ENCODE measurements around the gene EEIG1.

EEIG1 gene

DNA sequence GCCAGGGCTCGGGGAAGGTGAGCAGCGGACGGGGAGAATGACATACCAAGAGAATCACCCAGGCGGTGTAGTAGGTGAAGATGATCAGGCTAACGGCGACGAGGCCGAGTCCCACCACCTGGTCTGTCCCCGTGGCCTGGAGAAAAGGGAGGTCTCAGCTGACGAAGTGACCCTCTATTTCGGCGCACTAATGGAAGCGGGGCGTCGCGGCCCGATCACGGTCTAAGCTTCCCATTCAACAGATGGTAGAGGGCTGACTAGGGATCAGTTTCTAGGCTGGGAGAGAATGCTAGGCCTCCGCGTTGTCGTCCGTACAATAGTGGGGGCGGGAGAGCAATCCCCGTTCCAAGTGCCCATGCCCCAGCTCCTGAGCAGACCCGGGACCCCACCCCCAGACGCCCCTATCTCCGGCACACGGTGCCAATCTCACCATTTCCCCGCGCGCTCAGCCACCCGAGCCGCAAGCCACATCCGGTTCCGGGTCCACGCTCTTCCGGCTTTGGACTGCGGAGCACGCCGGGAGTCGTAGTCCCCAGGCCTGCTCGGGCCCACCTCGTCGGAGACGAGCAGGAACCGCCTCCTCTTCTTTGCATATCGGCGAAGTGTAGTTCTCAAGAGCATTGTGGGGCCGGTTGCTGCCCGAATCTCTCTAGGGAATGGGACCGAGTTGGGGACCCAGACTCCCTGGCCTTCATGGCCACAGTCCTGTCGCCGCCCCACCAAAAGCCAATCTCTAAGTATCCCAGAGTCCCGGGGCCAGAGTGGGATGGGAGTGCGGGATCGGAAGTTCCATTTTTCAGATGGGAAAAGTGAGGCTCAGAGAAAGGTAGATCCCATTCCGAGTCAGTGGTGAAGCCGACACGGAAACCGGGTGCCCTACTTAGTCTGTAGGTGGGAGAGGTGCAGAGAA is 43.1 kb downstream of the EEIG1 start, which contains the start of gene DPM2:
DPM2 (minus strand) TSS at position 467 of the 910 bp plus-strand sequence; CDS start at position 433, 34 bp downstream.
- DNase-seq = peak; percentile 91

DNA sequence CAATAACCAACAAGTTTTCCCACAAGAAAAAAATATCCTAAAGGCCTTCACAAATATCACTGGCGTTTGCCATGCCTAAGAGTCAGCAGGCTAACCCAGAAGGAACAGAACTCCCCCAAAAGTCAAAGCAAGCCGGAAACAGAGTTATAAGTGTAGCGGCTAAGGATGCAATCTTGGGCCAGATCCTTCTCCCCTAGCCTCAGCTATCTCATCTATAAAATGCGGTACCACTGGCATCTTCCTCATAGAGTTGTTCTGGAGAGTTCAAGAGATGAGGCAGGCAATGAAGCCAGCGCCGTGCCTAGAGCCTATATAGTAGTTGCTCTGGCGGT is 43.8 kb downstream of the EEIG1 start:
- DNase-seq = no peak

DNA sequence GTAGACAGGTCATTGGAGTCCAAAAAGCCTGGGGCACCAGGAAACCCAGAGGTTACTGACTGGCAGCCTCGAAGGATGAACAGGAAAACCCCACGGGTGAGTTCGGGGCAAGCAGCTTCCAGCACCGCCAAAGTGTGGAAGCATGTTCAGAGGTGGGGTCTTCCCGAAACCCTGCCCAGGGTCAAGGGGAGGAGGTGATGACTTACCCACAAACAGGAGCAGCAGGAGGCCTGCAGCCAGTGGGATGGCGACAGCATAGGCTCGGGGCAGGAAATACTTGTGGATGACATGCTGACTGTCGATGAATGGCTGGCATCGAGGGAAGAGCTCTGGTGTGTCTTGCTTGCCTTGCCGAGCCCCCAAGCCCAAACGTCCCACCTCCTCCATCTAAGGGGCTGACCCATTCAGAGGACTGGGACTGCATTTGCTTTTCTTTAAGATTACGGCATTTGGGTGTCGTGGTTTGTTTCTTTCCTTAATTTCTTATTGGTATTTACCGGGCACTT is 44.4 kb downstream of the EEIG1 start:
- DNase-seq = no peak

DNA sequence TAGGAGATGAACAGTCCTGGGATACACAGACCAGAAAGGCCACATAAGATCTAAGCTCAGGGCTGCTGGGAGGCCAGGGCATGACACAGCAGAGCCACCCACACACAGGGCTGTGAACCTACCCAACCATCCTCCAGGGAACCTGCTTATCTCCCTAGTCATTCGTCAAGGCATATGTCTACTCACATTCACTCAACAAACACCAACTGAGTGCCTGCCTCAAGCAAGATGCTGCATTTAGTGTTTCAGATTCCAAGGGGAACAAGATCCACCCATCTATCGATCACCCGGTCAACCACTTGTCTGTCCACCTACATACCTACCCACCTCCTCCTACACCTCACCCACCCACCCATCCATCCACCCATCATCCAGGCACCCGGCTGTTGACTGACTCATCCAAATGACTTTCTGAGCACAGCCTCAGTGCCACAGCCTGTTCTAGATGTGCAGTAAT is 45.0 kb downstream of the EEIG1 start:
- no peak for DNase-seq

DNA sequence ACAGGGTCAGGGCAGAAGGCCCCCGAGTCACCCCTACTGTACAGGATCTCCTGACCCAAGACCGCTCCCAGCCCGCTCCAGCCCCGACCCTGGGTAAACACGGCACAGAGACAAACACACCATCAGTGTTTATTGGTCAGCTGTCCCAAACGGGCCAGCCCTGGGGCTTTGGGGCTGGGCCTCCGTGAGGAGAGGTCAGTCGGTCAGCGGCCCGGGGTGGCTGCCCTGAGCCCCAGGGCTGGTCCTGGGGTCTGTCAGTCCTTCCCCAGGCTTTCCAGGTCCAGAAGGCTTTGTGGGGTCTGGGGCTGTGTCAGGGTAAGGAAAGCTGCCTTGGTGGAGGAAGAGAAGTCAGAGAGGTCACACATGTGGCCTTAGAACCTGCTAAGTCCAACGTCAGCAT is 45.8 kb downstream of the EEIG1 start:
- DNase-seq = no peak

DNA sequence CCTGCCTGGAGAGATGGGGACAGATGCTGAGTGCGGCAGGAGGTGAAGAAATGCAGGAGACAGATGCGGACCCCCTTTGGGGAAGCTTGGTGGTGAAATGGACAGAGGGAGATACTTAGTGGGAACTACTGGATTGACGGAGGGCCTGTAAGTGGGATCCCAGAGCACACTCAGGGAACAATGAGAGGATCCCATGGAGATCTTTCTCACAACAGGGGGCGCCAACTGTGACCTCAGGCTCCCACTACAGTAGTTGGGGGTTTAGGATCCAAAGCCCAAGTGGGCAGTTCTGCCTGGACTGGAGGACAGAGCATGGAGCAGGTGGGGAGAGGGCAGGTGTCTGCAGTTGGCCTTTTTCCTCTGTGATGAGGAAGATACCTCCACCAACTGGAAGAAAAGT is 46.5 kb downstream of the EEIG1 start:
- DNase-seq = no peak

DNA sequence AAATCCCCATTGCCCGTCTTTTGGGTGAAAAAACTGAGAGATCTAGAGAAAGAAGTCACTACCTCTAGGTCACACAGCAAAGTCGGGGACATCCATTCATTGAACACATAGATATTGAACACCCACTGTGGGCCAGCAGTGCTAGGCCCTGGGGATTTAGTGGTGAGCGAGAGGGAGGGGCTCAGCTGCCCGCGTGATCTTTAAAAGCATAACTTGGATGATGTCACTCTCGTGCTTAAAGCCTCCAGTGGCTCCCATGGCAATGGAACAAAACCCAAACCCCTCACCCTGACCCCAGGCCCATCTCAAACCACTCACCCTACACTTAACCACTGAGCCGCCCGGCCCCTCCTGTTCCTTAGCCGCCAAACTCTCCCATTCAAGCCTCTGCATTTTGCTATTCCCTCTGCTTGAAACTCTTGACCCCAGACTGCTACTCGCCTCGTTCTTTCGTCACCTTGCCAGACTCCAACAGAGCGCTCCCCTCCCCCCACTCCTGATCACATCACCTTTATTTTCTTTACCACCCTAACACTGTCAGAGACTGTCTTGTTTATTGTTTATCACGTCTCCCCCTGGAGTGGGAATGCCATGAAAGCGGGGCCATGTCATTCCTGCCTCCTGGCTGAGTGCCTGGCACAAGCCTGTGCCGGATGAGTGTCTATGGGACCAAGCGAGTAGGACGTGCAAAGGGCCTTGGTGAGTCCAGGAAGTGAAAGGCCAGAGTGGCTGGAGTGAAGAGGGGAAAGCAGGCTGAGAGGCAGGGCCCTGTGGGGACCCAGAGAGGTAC is 49.5 kb downstream of the EEIG1 start:
- peak; percentile 88 for DNase-seq
